Left lung (tissue), 10 donors: Measurements from ENCODE around the gene CPT1B. TPM values are rescaled to one million over a fixed set of nuclear protein-coding genes. Genes with fewer than 3 reads are reported as not detected.

ENCODE experiments used
- ATAC-seq: fragments of 200-7000 bp; cut with Tn5 transposase; one replicate; pipeline ENCODE4 v1.9.1; 2020; ENCODE audit warnings: moderate library complexity
- DNase-seq, 4 donors: peaks; one replicate each; pipeline ENCODE4 v3.0.0-alpha.2; 2013 to 2020
- H3K27ac ChIP-seq, 2 donors: fragments of 200-600 bp; sonication (generic) in 1 of 2; one replicate each; pipeline versions ENCODE4 v1.5.0 to v1.8.0; 2020 to 2021
- H3K27me3 ChIP-seq, 2 donors: fragments of 200-600 bp; sonication (generic) in 1 of 2; one replicate each; pipeline versions ENCODE4 v1.5.0 to v1.8.0; 2020 to 2021
- H3K36me3 ChIP-seq, 2 donors: fragments of 200-600 bp; sonication (generic) in 1 of 2; one replicate each; pipeline versions ENCODE4 v1.5.0 to v1.8.0; 2020 to 2021
- H3K4me1 ChIP-seq, 2 donors: fragments of 200-600 bp; one replicate each; pipeline ENCODE4 v1.8.0; 2021
- H3K4me3 ChIP-seq, 2 donors: fragments of 200-600 bp; sonication (generic) in 1 of 2; one replicate each; pipeline versions ENCODE4 v1.5.0 to v1.8.0; 2020 to 2021; ENCODE audit warnings: mild to moderate bottlenecking in 1 of 2
- H3K9me3 ChIP-seq, 2 donors: fragments of 200-600 bp; sonication (generic) in 1 of 2; one replicate each; pipeline versions ENCODE4 v1.5.0 to v1.8.0; 2020 to 2021
- CTCF ChIP-seq, 2 donors: fragments of 200-600 bp; sonication (generic) in 1 of 2; IDR thresholded peaks; one replicate each; pipeline versions ENCODE4 v1.5.0 to v1.8.0; 2021; ENCODE audit warnings: antibody characterized with exemption in 2 of 2
- intact Hi-C, 2 donors: fragments of 100-400 bp; cut with DNase I; formaldehyde crosslinking; loops; one replicate each; pipeline versions ENCODE4 v1.11.2 to v1.14.2; 2022
- polyA plus RNA-seq, 6 donors: library from polyadenylated mRNA; unstranded; fragments of 120-200 nt; gene quantifications; one replicate each; pipeline ENCODE4 v1.2.1, GENCODE V29; 2013; ENCODE audit not compliant: insufficient read length in 6 of 6
- total RNA-seq, 2 donors: library from RNA; stranded (reverse); fragmentation: NEBNext Ultra II Directional; extraction: Animal tissue kit (Norgen Biotek cat#: 25700); gene quantifications; one replicate each; pipeline ENCODE4 v1.2.1, GENCODE V29; 2021
- donor health status: DM: no; HTN: yes; CAD: no.
- donor health status: DM: no; HTN: no; CAD: no.

Gene CPT1B
- total and polyA plus RNA-seq, 8 donors, result 9.8 to 20.0 (median 13.4) TPM

GRCh38 chr22:50548040-50548920 is 29.9 kb downstream of the CPT1B start:
- ATAC-seq, result peak; percentile 2
- no peak for TF ChIP-seq CTCF (IDR thresholded peaks at IDR 0.05)
- Histone ChIP-seq H3K9me3 (no peaks in the 10 kb centered on the region), H3K27ac (peak overlapping the region in 1 of 2 donors; percentile 20), H3K27me3 (peaks cover 33 to 42% of the 10 kb centered on the region in 2 donors), H3K4me1 (peaks cover 7 to 51% of the 10 kb centered on the region in 2 donors), H3K36me3 (no peaks in the 10 kb centered on the region), H3K4me3 (peak overlapping the region; percentile 19 to 33)
- intact Hi-C loops, result no loop called here
- peak in 1 of 4 donors; percentile 86 for DNase-seq

GRCh38 chr22:50547263-50547985 is 30.8 kb downstream of the CPT1B start:
- ATAC-seq, result no peak
- intact Hi-C loops, result no loop called here
- Histone ChIP-seq H3K36me3 (no peaks in the 10 kb centered on the region), H3K27ac (no peak overlapping the region), H3K4me1 (peaks cover 7 to 56% of the 10 kb centered on the region in 2 donors), H3K4me3 (no peak overlapping the region), H3K9me3 (no peaks in the 10 kb centered on the region), H3K27me3 (peaks cover 33 to 42% of the 10 kb centered on the region in 2 donors)
- DNase-seq, result no peak
- TF ChIP-seq CTCF (IDR thresholded peaks at IDR 0.05), result no peak

GRCh38 chr22:50546326-50547262 is 31.6 kb downstream of the CPT1B start:
- peaks cover 7 to 64% of the 10 kb centered on the region in 2 donors for H3K4me1 ChIP-seq
- peaks cover 33 to 42% of the 10 kb centered on the region in 2 donors for H3K27me3 ChIP-seq
- no peaks in the 10 kb centered on the region for H3K9me3 ChIP-seq
- DNase-seq (no peak), ATAC-seq (no peak)
- no peak for TF ChIP-seq CTCF (IDR thresholded peaks at IDR 0.05)
- intact Hi-C loops, result no loop called here
- no peak overlapping the region for H3K4me3 ChIP-seq
- H3K36me3 ChIP-seq, result no peaks in the 10 kb centered on the region
- no peak overlapping the region for H3K27ac ChIP-seq

DNA sequence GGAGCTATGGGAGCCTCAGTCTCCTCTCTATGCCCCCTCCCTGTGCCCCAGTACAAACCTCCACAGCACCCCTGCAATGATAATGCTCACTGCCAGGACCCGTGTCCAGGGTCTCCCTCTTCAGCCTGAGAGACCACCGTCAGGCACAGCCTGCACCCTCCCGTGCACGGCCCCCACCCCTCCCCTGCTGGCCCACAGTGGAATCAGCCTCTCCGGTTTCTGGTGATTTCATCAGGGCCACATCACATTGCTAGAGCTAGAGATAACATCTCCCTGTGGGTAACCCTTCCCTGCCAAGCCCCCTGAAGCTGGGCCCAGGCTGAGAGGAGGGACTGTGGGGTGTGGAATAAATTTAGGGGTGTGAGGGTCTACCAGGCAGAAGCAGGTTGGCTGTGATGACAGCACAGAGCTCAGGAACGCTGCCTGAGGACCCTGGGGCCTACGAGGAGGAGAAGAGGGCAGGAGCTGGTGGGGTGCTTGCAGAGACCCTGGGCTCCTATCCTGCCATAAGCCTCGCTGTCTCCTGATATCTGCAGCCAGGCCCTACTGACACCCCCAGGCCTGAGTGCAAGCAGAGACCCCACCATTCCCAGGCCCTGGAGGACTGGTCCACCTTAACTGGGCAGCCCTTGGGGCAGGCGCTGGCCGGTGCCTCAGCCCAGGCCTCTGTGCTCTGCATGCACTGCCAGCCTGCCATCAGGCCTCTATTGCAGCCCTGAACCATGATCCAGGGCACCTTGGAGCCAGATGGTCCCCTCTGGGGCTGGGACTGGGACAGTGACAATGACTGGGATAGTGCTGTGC is 32.5 kb downstream of the CPT1B start, which contains the start of gene KLHDC7B:
KLHDC7B (plus strand) TSS at position 378 of the 804 bp plus-strand sequence; CDS start at position 723, 345 bp downstream.
- Histone ChIP-seq H3K4me3 (no peak within 1 kb of the TSS), H3K4me1 (peaks cover 13 to 73% of the 10 kb centered on the region in 2 donors), H3K27ac (peak within 1 kb of the TSS; percentile 79 to 100), H3K36me3 (no peaks in the 10 kb centered on the region), H3K27me3 (peaks cover 33 to 42% of the 10 kb centered on the region in 2 donors), H3K9me3 (no peaks in the 10 kb centered on the region)
- TF ChIP-seq CTCF (IDR thresholded peaks at IDR 0.05), result no peak
- intact Hi-C loops, result no loop called here
- no peak for DNase-seq
- no peak for ATAC-seq
